A549 (cell line): Measurements from ENCODE around the gene AGBL4. TPM values are rescaled to one million over a fixed set of nuclear protein-coding genes. Genes with fewer than 3 reads are reported as not detected.

Experiments used
- ATAC-seq, 2 experiments: fragments of 200-7000 bp in 1 of 2; fragments of >200 bp in 1 of 2; cut with Nextera tagmentation in 1 of 2; cut with Tn5 transposase in 1 of 2; 3 replicates each; pipeline versions ENCODE4 v1.8.0 to v1.9.1; 2018 to 2020; ENCODE audit warnings: mild to moderate bottlenecking in 1 of 2, moderate library complexity in 1 of 2
- CTCF ChIA-PET: fragments of 300-600 bp; sonication (Branson Sonifier 250); formaldehyde crosslinking; extraction: SDS; loops from one replicate; lab custom pipeline; 2021; ENCODE audit warnings: antibody characterized with exemption, inconsistent platforms; lab: Yijun Ruan, JAX
- POLR2A ChIA-PET: fragments of 350-600 bp; formaldehyde crosslinking; extraction: SDS; loops from one replicate; lab custom pipeline; 2021; ENCODE audit warnings: antibody characterized with exemption, inconsistent platforms; lab: Yijun Ruan, JAX
- DNase-seq, 2 experiments: peaks; one replicate each; pipeline versions ENCODE4 v3.0.0 to v3.0.0-alpha.2; 2011 to 2016; ENCODE audit warnings: low read depth in 1 of 2, low spot score in 1 of 2
- FAIRE-seq: peaks from 2 replicates; lab custom pipeline; 2011; peaks lifted over from hg19 to GRCh38; lab: Jason Lieb, UNC
- H3K27ac ChIP-seq, 2 experiments: fragments of >200 bp; sonication (Bioruptor Twin); formaldehyde crosslinking; 3 replicates each; pipeline ENCODE4 v1.5.1; 2016 to 2017
- H3K4me1 ChIP-seq: fragments of >200 bp; sonication (Bioruptor Twin); formaldehyde crosslinking; 3 replicates; pipeline ENCODE4 v1.6.1; 2016
- H3K4me2 ChIP-seq: fragments of >200 bp; sonication (Bioruptor Twin); formaldehyde crosslinking; 3 replicates; pipeline ENCODE4 v1.6.1; 2016
- H3K4me3 ChIP-seq: fragments of >200 bp; sonication (Bioruptor Twin); formaldehyde crosslinking; 3 replicates; pipeline ENCODE4 v1.5.1; 2016
- H3K9me3 ChIP-seq: fragments of >200 bp; sonication (Bioruptor Twin); formaldehyde crosslinking; 3 replicates; pipeline ENCODE4 v1.6.1; 2016
- CBX2 ChIP-seq: fragments of 200-600 bp; sonication (generic); IDR thresholded peaks from 2 replicates; pipeline ENCODE4 v1.6.1; 2016; ENCODE audit warnings: low read depth, mild to moderate bottlenecking, borderline replicate concordance
- CBX8 ChIP-seq: fragments of 200-600 bp; sonication (generic); IDR thresholded peaks from 2 replicates; pipeline ENCODE4 v1.6.1; 2016
- CEBPB ChIP-seq, 2 experiments: fragments of >200 bp in 1 of 2; sonication (Bioruptor Twin) in 1 of 2; formaldehyde crosslinking in 1 of 2; IDR thresholded peaks; 2 replicates each; pipeline ENCODE4 v1.6.1; 2012 to 2016
- CHD4 ChIP-seq: fragments of 200-600 bp; sonication (generic); IDR thresholded peaks from 2 replicates; pipeline ENCODE4 v1.6.1; 2016; ENCODE audit warnings: antibody characterized with exemption, mild to moderate bottlenecking, borderline replicate concordance
- FOSL2 ChIP-seq, 2 experiments: fragments of 450-650 bp in 1 of 2; fragments of >200 bp in 1 of 2; sonication (Bioruptor Twin) in 1 of 2; formaldehyde crosslinking; IDR thresholded peaks; 2 replicates each; pipeline versions ENCODE4 v1.5.0 to v1.6.1; 2016 to 2020; ENCODE audit warnings: mild to moderate bottlenecking in 1 of 2, moderate library complexity in 1 of 2
- FOXS1 ChIP-seq: fragments of 250-450 bp; sonication (Bioruptor Pico); IDR thresholded peaks from 2 replicates; pipeline ENCODE4 v1.5.0; 2020; ENCODE audit warnings: mild to moderate bottlenecking, moderate library complexity
- GATA3 ChIP-seq: IDR thresholded peaks from 2 replicates; pipeline ENCODE4 v1.6.1; 2012; ENCODE audit warnings: borderline replicate concordance
- HDAC2 ChIP-seq: fragments of 200-600 bp; sonication (generic); IDR thresholded peaks from 2 replicates; pipeline ENCODE4 v1.6.1; 2016
- HEYL ChIP-seq: fragments of 250-450 bp; sonication (Bioruptor Pico); IDR thresholded peaks from 2 replicates; pipeline ENCODE4 v1.8.0; 2021; ENCODE audit warnings: mild to moderate bottlenecking, moderate library complexity
- HOXA7 ChIP-seq: fragments of 250-450 bp; sonication (Bioruptor Pico); IDR thresholded peaks from 2 replicates; pipeline ENCODE4 v1.5.0; 2020; ENCODE audit warnings: mild to moderate bottlenecking, moderate library complexity
- HOXB5 ChIP-seq: fragments of 250-450 bp; sonication (Bioruptor Pico); IDR thresholded peaks from 2 replicates; pipeline ENCODE4 v1.5.0; 2020; ENCODE audit warnings: mild to moderate bottlenecking, moderate library complexity
- JUNB ChIP-seq: fragments of >200 bp; sonication (Bioruptor Twin); formaldehyde crosslinking; IDR thresholded peaks from 2 replicates; pipeline ENCODE4 v1.6.1; 2016
- MAZ ChIP-seq: fragments of 150-350 bp; IDR thresholded peaks from 2 replicates; pipeline ENCODE4 v1.6.1; 2014; ENCODE audit warnings: antibody characterized with exemption, low read depth, low read length, borderline replicate concordance
- NPAS2 ChIP-seq: fragments of 250-450 bp; sonication (Bioruptor Pico); IDR thresholded peaks from 2 replicates; pipeline ENCODE4 v1.8.0; 2022; ENCODE audit warnings: mild to moderate bottlenecking, moderate library complexity, borderline replicate concordance
- POLR2A ChIP-seq: IDR thresholded peaks from 2 replicates; pipeline ENCODE4 v1.6.1; 2012; ENCODE audit warnings: mild to moderate bottlenecking, low read length
- RAD21 ChIP-seq, 2 experiments: fragments of >200 bp in 1 of 2; sonication (Bioruptor Twin) in 1 of 2; formaldehyde crosslinking in 1 of 2; IDR thresholded peaks in 1 of 2; conservative IDR thresholded peaks in 1 of 2; 2 replicates in 1 of 2; 3 replicates in 1 of 2; pipeline ENCODE4 v1.6.1; 2012 to 2018; ENCODE audit warnings: inconsistent platforms in 1 of 2
- RCOR1 ChIP-seq: fragments of 150-350 bp; IDR thresholded peaks from 2 replicates; pipeline ENCODE4 v1.6.1; 2014; ENCODE audit warnings: antibody characterized with exemption, low read length, low read depth
- RFX5 ChIP-seq: fragments of 450-650 bp; IDR thresholded peaks from 2 replicates; pipeline ENCODE4 v1.7.1; 2014; ENCODE audit warnings: antibody characterized with exemption, mild to moderate bottlenecking, moderate library complexity
- SREBF2 ChIP-seq: fragments of 450-650 bp; IDR thresholded peaks from 2 replicates; pipeline ENCODE4 v1.6.1; 2014; ENCODE audit warnings: mild to moderate bottlenecking, moderate library complexity
- TP53 ChIP-seq: fragments of 250-450 bp; sonication (Bioruptor Pico); IDR thresholded peaks from 2 replicates; pipeline ENCODE4 v1.5.0; 2021; ENCODE audit warnings: mild to moderate bottlenecking, moderate library complexity
- ZSCAN20 ChIP-seq: fragments of 250-450 bp; sonication (Bioruptor Pico); IDR thresholded peaks from 2 replicates; pipeline ENCODE4 v1.8.0; 2022; ENCODE audit warnings: mild to moderate bottlenecking, moderate library complexity
- WGBS: methylation state at CpG from one replicate; pipeline ENCODE4 v1.1.6; 2017; ENCODE audit errors: missing lambda C conversion rate; 5-methylcytosine and 5-hydroxymethylcytosine counted together
- polyA plus RNA-seq, 4 experiments: library from polyadenylated mRNA; depleted of rRNA in 3 of 4; stranded (reverse); fragments of >200 nt; fragmentation: RNase III in 1 of 4; extraction: RNeasy Plus Mini Kit Qiagen cat#74134 plus additional on column Dnase treatment in 1 of 4; gene quantifications; 2 replicates in 3 of 4; 3 replicates in 1 of 4; pipeline ENCODE4 v1.2.3, GENCODE V29; 2011 to 2017
- TF ChIP-seq, protein P1 (sequence below): fragments of >200 bp; sonication (Bioruptor Twin); formaldehyde crosslinking; IDR thresholded peaks from 3 replicates; pipeline ENCODE4 v1.6.1; 2016
- TF ChIP-seq, protein P2 (sequence below): fragments of 200-600 bp; sonication (generic); IDR thresholded peaks from 2 replicates; pipeline ENCODE4 v1.6.1; 2016; ENCODE audit warnings: antibody characterized with exemption, mild to moderate bottlenecking, moderate library complexity
- TF ChIP-seq, protein P3 (sequence below): fragments of 250-450 bp; sonication (Bioruptor Pico); IDR thresholded peaks from 2 replicates; pipeline ENCODE4 v1.5.0; 2020; ENCODE audit warnings: low read depth, mild to moderate bottlenecking, moderate library complexity
- TF ChIP-seq, protein P4 (sequence below): fragments of 150-350 bp; IDR thresholded peaks from 2 replicates; pipeline ENCODE4 v1.6.1; 2014; ENCODE audit warnings: low read depth, mild to moderate bottlenecking, low read length

AGBL4 gene
- polyA plus RNA-seq, 2 of the 4 experiments (the other 2 are of a cell fraction): not detected

DNA sequence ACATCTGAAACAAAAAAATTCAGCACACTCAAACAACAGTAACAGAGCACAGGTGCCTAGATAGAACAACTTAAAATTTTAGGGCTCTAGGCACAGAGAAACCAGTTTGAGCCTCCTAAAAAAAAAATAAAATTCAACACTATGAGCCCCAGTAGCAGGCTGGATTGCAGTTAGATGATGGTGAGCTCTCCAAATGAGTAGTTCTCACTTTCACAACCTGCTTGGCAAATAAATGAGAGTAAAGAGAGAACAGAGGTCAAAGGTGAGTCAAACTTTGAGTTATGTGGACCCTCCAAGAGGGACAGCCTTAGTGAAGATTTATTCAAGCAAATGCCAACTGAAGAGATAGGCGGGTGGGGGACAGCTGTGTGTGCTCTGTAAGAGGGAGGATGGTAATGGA is 1250.6 kb downstream of the AGBL4 start:
- FAIRE-seq (no peak), DNase-seq (no peak), ATAC-seq (no peak)
- WGBS: 5% methylated on average over 1 of the region's 1 CpG
- TF ChIP-seq POLR2A (no peak), SREBF2 (no peak), TP53 (no peak), NPAS2 (CRISPR knock-in tag) (no peak), ZSCAN20 (CRISPR knock-in tag) (no peak), RCOR1 (no peak), RFX5 (no peak), JUNB (no peak), HDAC2 (no peak), CBX2 (no peak), CHD4 (no peak), RAD21 (conservative IDR thresholded peaks at IDR 0.05 in 1 of 2, IDR thresholded peaks at IDR 0.05 in 1 of 2) (no peak), FOSL2 (IDR thresholded peaks at IDR 0.05) (no peak), FOSL2 (CRISPR knock-in tag; IDR thresholded peaks at IDR 0.05) (no peak), HOXB5 (CRISPR knock-in tag) (no peak), HOXA7 (CRISPR knock-in tag) (no peak)
- TF ChIP-seq, protein P1, sequence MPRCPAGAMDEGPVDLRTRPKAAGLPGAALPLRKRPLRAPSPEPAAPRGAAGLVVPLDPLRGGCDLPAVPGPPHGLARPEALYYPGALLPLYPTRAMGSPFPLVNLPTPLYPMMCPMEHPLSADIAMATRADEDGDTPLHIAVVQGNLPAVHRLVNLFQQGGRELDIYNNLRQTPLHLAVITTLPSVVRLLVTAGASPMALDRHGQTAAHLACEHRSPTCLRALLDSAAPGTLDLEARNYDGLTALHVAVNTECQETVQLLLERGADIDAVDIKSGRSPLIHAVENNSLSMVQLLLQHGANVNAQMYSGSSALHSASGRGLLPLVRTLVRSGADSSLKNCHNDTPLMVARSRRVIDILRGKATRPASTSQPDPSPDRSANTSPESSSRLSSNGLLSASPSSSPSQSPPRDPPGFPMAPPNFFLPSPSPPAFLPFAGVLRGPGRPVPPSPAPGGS: no peak
- TF ChIP-seq, protein P2, sequence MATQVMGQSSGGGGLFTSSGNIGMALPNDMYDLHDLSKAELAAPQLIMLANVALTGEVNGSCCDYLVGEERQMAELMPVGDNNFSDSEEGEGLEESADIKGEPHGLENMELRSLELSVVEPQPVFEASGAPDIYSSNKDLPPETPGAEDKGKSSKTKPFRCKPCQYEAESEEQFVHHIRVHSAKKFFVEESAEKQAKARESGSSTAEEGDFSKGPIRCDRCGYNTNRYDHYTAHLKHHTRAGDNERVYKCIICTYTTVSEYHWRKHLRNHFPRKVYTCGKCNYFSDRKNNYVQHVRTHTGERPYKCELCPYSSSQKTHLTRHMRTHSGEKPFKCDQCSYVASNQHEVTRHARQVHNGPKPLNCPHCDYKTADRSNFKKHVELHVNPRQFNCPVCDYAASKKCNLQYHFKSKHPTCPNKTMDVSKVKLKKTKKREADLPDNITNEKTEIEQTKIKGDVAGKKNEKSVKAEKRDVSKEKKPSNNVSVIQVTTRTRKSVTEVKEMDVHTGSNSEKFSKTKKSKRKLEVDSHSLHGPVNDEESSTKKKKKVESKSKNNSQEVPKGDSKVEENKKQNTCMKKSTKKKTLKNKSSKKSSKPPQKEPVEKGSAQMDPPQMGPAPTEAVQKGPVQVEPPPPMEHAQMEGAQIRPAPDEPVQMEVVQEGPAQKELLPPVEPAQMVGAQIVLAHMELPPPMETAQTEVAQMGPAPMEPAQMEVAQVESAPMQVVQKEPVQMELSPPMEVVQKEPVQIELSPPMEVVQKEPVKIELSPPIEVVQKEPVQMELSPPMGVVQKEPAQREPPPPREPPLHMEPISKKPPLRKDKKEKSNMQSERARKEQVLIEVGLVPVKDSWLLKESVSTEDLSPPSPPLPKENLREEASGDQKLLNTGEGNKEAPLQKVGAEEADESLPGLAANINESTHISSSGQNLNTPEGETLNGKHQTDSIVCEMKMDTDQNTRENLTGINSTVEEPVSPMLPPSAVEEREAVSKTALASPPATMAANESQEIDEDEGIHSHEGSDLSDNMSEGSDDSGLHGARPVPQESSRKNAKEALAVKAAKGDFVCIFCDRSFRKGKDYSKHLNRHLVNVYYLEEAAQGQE: no peak
- no peak overlapping the region for H3K4me3 ChIP-seq
- no peaks in the 10 kb centered on the region for H3K9me3 ChIP-seq
- ChIA-PET POLR2A (no interaction called here), CTCF (interaction anchor here (0.6 to 1.5 kb wide), 3 partner anchors 14 to 70 kb away, joined by 3 to 4 read pairs (median 3); no protein-coding TSS in a partner anchor)
- no peak overlapping the region for H3K4me2 ChIP-seq
- H3K4me1 ChIP-seq: no peaks in the 10 kb centered on the region
- H3K27ac ChIP-seq: no peak overlapping the region

DNA sequence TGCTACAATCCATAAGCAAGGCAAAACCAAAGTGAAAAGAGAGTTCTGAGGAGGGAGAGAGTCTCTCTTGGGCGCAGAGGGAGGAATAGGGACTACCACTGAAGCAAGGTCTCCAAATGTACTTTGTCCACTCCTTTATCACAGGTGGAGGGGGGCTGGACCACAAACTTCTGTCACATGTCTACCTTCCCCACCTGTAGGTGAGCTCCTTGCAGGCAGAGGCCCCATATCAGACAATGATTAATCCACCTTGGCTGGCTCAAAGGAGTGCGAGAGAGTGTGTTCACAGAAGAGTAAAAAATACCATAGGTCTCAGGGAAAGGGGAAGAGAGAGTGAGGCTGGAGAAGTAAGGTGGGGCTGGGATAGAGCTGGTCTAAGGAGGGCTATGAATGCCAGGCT is 1251.5 kb downstream of the AGBL4 start:
- 29% methylated on average over 2 of the region's 2 CpGs for WGBS
- TF ChIP-seq FOXS1 (CRISPR knock-in tag) (no peak), GATA3 (no peak), TP53 (no peak), HDAC2 (no peak), NPAS2 (CRISPR knock-in tag) (no peak), CBX8 (no peak), MAZ (no peak), CEBPB (IDR thresholded peaks at IDR 0.05) (no peak), HEYL (CRISPR knock-in tag) (no peak)
- TF ChIP-seq, protein P3, sequence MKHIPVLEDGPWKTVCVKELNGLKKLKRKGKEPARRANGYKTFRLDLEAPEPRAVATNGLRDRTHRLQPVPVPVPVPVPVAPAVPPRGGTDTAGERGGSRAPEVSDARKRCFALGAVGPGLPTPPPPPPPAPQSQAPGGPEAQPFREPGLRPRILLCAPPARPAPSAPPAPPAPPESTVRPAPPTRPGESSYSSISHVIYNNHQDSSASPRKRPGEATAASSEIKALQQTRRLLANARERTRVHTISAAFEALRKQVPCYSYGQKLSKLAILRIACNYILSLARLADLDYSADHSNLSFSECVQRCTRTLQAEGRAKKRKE (CRISPR knock-in tag): no peak
- TF ChIP-seq, protein P4, sequence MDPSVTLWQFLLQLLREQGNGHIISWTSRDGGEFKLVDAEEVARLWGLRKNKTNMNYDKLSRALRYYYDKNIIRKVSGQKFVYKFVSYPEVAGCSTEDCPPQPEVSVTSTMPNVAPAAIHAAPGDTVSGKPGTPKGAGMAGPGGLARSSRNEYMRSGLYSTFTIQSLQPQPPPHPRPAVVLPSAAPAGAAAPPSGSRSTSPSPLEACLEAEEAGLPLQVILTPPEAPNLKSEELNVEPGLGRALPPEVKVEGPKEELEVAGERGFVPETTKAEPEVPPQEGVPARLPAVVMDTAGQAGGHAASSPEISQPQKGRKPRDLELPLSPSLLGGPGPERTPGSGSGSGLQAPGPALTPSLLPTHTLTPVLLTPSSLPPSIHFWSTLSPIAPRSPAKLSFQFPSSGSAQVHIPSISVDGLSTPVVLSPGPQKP: no peak
- TF ChIP-seq, protein P2: no peak
- ChIA-PET CTCF (interaction anchor here (1.5 kb wide), 1 partner anchor 27 kb away, joined by 3 read pairs; no protein-coding TSS in a partner anchor), POLR2A (no interaction called here)
- Histone ChIP-seq H3K4me2 (no peak overlapping the region), H3K9me3 (no peaks in the 10 kb centered on the region), H3K4me1 (no peaks in the 10 kb centered on the region), H3K4me3 (no peak overlapping the region), H3K27ac (no peak overlapping the region)
- no peak for DNase-seq
- no peak for ATAC-seq
- no peak for FAIRE-seq
